Activated B cell treated with CpG ODN at 0.5 μM for 24 hours (primary cell): ENCODE data around the gene BOLA2B. TPM values are rescaled to one million over a fixed set of nuclear protein-coding genes. Genes with fewer than 3 reads are reported as not detected.
"Not testable (repeated sequence)": the region's sequence is repeated elsewhere in the genome, so short reads cannot be mapped to it uniquely, and the experiment has no call there.

Experiments
- ATAC-seq: fragments of 200-7000 bp; cut with Tn5 transposase; one replicate; pipeline ENCODE4 v1.10.0; 2021; ENCODE audit warnings: low read depth, mild to moderate bottlenecking, moderate library complexity
- CTCF ChIA-PET: fragments of 350-600 bp; sonication (Branson Sonifier 250); formaldehyde crosslinking; loops from one replicate; lab custom pipeline; 2021; ENCODE audit warnings: antibody characterized with exemption; lab: Charles Lee
- POLR2A ChIA-PET: fragments of 350-600 bp; sonication (Branson Sonifier 250); formaldehyde crosslinking; loops from one replicate; lab custom pipeline; 2021; ENCODE audit warnings: antibody characterized with exemption; lab: Charles Lee
- DNase-seq: peaks from one replicate; pipeline ENCODE4 v3.0.0; 2022
- H3K27ac Mint-ChIP-seq: one replicate; pipeline ENCODE4 v1.8.0; 2020; ENCODE audit warnings: mixed read lengths
- H3K27me3 Mint-ChIP-seq: one replicate; pipeline ENCODE4 v1.8.0; 2021; ENCODE audit warnings: mixed read lengths
- H3K36me3 Mint-ChIP-seq: one replicate; pipeline ENCODE4 v1.8.0; 2021; ENCODE audit warnings: low read depth, mixed read lengths
- H3K4me1 Mint-ChIP-seq: one replicate; pipeline ENCODE4 v1.8.0; 2021; ENCODE audit warnings: mixed read lengths
- H3K4me3 Mint-ChIP-seq: one replicate; pipeline ENCODE4 v1.8.0; 2020; ENCODE audit warnings: mild to moderate bottlenecking, mixed read lengths
- H3K9me3 Mint-ChIP-seq: one replicate; pipeline ENCODE4 v1.8.0; 2020; ENCODE audit warnings: mixed read lengths
- intact Hi-C: fragments of 100-400 bp; cut with micrococcal nuclease; formaldehyde crosslinking; loops from one replicate; pipeline ENCODE4 v1.15.1; 2024
- total RNA-seq: library from RNA; stranded (reverse); gene quantifications from 2 replicates; pipeline ENCODE4 v1.2.3, GENCODE V29; 2022
- TF ChIP-seq, protein P1 (sequence below): fragments of 200-600 bp; IDR thresholded peaks from one replicate; pipeline ENCODE4 v1.8.0; 2022; ENCODE audit warnings: antibody characterized with exemption, mild to moderate bottlenecking

The BOLA2B gene
- total RNA-seq, 1 donor from 2014 or later = 145 TPM

- H3K27me3 Mint-ChIP-seq, H3K27ac Mint-ChIP-seq, intact Hi-C loops, H3K9me3 Mint-ChIP-seq, H3K4me3 Mint-ChIP-seq, H3K4me1 Mint-ChIP-seq, CTCF ChIA-PET, H3K36me3 Mint-ChIP-seq, DNase-seq, POLR2A ChIA-PET: not testable (repeated sequence)
- peak; percentile 21 for ATAC-seq
Observed at GRCh38 chr16:30193098-30193497, 368 bp downstream of the BOLA2B start.

GRCh38 chr16:30191158-30191557 is 2.3 kb downstream of the BOLA2B start:
- ATAC-seq, POLR2A ChIA-PET, H3K27ac Mint-ChIP-seq, CTCF ChIA-PET, DNase-seq, H3K27me3 Mint-ChIP-seq, H3K4me3 Mint-ChIP-seq, intact Hi-C loops, H3K9me3 Mint-ChIP-seq: not testable (repeated sequence)
- Mint-ChIP-seq H3K36me3 (peaks cover 19% of the 10 kb centered on the region), H3K4me1 (peaks cover 18% of the 10 kb centered on the region)

- no peaks in the 10 kb centered on the region for H3K27me3 Mint-ChIP-seq
- TF ChIP-seq, protein P1, sequence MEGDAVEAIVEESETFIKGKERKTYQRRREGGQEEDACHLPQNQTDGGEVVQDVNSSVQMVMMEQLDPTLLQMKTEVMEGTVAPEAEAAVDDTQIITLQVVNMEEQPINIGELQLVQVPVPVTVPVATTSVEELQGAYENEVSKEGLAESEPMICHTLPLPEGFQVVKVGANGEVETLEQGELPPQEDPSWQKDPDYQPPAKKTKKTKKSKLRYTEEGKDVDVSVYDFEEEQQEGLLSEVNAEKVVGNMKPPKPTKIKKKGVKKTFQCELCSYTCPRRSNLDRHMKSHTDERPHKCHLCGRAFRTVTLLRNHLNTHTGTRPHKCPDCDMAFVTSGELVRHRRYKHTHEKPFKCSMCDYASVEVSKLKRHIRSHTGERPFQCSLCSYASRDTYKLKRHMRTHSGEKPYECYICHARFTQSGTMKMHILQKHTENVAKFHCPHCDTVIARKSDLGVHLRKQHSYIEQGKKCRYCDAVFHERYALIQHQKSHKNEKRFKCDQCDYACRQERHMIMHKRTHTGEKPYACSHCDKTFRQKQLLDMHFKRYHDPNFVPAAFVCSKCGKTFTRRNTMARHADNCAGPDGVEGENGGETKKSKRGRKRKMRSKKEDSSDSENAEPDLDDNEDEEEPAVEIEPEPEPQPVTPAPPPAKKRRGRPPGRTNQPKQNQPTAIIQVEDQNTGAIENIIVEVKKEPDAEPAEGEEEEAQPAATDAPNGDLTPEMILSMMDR = no peak
- ChIA-PET CTCF (no interaction called here), POLR2A (interaction anchor here (7.4 kb wide), 1 partner anchor 95 kb away, joined by 335 read pairs; the partner anchor contains the start of genes TBX6 and YPEL3)
- no peak for ATAC-seq
- no peak overlapping the region for H3K4me3 Mint-ChIP-seq
- H3K4me1 Mint-ChIP-seq = peaks cover 32% of the 10 kb centered on the region
- intact Hi-C loops = no loop called here
- no peaks in the 10 kb centered on the region for H3K9me3 Mint-ChIP-seq
- DNase-seq = no peak
- no peak overlapping the region for H3K27ac Mint-ChIP-seq
- H3K36me3 Mint-ChIP-seq = peaks cover 38% of the 10 kb centered on the region
Observed at GRCh38 chr16:30187971-30188561, 5.4 kb downstream of the BOLA2B start.

DNA sequence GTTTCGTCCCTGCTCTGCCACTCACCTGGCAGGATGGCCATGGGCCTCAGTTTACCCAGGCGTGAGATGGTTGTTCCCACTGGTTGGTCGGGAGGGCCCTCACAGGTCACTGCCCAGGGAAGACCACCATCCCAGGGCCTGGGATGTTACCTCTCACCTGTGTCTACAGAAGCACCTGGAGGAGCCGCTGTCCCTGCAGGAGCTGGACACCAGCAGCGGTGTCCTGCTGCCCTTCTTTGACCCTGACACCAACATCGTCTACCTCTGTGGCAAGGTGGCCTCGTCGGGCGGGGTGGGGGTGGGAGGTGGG is 6.0 kb downstream of the BOLA2B start:
- Mint-ChIP-seq H3K9me3 (no peaks in the 10 kb centered on the region), H3K36me3 (peaks cover 38% of the 10 kb centered on the region), H3K4me3 (peak overlapping the region; percentile 77), H3K27me3 (no peaks in the 10 kb centered on the region), H3K4me1 (peaks cover 33% of the 10 kb centered on the region), H3K27ac (peak overlapping the region; percentile 97)
- intact Hi-C loops = no loop called here
- TF ChIP-seq, protein P1 = no peak
- ChIA-PET CTCF (no interaction called here), POLR2A (interaction anchor here (7.4 kb wide), 1 partner anchor 95 kb away, joined by 335 read pairs; the partner anchor contains the start of genes TBX6 and YPEL3)
- no peak for ATAC-seq
- DNase-seq = no peak

DNA sequence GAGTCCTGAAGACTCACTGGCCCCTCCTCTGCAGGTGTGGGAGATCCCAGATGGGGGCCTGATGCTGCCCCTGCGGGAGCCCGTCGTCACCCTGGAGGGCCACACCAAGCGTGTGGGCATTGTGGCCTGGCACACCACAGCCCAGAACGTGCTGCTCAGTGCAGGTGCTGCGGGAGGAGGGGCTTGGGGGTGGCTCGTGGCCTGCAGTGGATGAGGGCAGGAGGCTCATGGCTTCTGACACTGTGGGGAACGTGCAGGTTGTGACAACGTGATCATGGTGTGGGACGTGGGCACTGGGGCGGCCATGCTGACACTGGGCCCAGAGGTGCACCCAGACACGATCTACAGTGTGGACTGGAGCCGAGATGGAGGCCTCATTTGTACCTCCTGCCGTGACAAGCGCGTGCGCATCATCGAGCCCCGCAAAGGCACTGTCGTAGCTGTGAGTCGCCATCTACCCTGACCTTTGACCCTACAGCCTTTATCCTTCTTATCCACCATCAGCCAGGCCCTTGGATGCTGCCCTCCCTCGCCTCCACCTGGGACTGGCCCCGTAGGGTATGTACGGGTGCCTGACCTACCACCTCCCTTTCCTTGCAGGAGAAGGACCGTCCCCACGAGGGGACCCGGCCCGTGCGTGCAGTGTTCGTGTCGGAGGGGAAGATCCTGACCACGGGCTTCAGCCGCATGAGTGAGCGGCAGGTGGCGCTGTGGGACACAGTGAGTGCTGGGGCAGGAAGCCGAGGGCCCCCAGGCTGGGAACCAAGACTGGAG is 6.5 kb downstream of the BOLA2B start:
- ATAC-seq (peak; percentile 7), DNase-seq (peak; percentile 74)
- TF ChIP-seq, protein P1 = no peak
- Mint-ChIP-seq H3K36me3 (peaks cover 38% of the 10 kb centered on the region), H3K27me3 (no peaks in the 10 kb centered on the region), H3K4me1 (peaks cover 38% of the 10 kb centered on the region), H3K27ac (peak overlapping the region; percentile 97), H3K9me3 (no peaks in the 10 kb centered on the region), H3K4me3 (peak overlapping the region; percentile 77)
- CTCF ChIA-PET = interaction anchor here (1.5 to 4.4 kb wide), 2 partner anchors 44 to 95 kb away, joined by 4 to 33 read pairs; partner anchors contain the start of gene TBX6
- intact Hi-C loops = no loop called here
- POLR2A ChIA-PET = interaction anchor here (0.6 to 7.4 kb wide), 7 partner anchors 44 to 465 kb away, joined by 4 to 335 read pairs (median 6); partner anchors contain the start of genes ALDOA, TBX6 and YPEL3

DNA sequence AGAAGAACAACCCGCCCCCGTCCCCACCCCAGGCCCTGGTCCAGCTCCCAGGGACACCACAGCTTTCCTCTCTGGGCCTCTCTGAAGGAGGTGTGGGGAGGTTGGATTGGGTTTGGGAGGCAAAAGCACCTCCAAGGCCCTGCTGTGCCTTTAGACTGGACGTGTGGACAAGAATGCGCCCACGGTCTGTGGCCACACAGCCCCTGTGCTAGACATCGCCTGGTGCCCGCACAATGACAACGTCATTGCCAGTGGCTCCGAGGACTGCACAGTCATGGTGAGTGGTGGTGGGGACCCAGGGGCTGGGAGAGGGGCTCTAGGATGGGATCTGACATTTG is 7.1 kb downstream of the BOLA2B start:
- no peak for DNase-seq

More for the DNA sequence above, 7.1 kb downstream of the BOLA2B start:
- H3K9me3 Mint-ChIP-seq = no peaks in the 10 kb centered on the region
- TF ChIP-seq, protein P1 = no peak
- H3K4me1 Mint-ChIP-seq = peaks cover 39% of the 10 kb centered on the region
- peaks cover 38% of the 10 kb centered on the region for H3K36me3 Mint-ChIP-seq
- POLR2A ChIA-PET = interaction anchor here (0.6 to 7.4 kb wide), 16 partner anchors 43 to 1262 kb away, joined by 3 to 335 read pairs (median 6); partner anchors contain the start of genes ALDOA, CD2BP2, MAPK3 and PRR14
- H3K27ac Mint-ChIP-seq = peak overlapping the region; percentile 97
- H3K4me3 Mint-ChIP-seq = peak overlapping the region; percentile 98
- CTCF ChIA-PET = interaction anchor here (1.5 to 4.4 kb wide), 2 partner anchors 43 to 94 kb away, joined by 4 to 33 read pairs; partner anchors contain the start of gene TBX6
- no peak for ATAC-seq
- H3K27me3 Mint-ChIP-seq = no peaks in the 10 kb centered on the region
- intact Hi-C loops = no loop called here
